Activated CD4-positive, alpha-beta T cell treated with anti-CD3 and anti-CD28 coated beads for 48 hours (primary cell): Measurements from ENCODE around the gene TMEM217.
"Not testable (repeated sequence)": the region's sequence is repeated elsewhere in the genome, so short reads cannot be mapped to it uniquely, and the experiment has no call there.

Experiments
- DNase-seq: peaks from one replicate; pipeline ENCODE4 v3.0.0-alpha.2; 2020

Gene TMEM217

DNA sequence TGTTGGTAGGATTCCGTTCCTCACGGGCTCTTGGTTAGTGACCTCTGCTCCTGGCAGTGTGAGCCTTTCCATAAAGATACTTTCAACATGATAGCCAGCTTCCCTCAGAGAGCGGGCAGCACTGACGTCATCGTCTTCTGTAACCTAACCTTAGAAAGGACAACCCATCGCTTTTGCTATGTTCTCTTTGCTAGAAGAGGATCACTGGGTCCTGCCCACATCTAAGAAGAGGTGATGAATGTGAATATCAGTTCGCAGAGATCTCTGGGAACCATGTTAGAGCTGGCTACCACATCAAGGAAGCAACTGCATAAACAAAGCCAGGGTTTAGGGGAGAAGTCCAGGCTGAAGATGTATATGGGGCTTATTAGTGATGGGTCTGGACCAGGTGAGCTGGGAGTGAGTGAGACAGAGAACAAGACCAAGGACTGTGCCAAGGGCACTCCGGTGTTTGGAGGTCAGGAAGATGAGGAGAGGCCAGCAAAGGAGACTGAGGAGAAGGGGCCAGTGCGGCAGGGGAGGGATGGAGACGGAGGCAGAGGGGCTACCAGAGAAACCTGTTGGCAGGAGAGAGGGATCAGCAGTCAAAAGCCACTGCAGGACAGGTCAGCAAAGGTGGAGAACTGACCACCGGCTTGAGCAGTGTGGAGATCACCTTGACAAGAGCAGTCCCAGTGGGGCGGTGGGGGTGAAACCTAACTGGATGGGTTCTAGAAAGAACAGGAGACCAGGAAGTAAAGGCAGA lies 48.3 kb downstream of the TMEM217 start:
- peak; percentile 62 for DNase-seq

DNA sequence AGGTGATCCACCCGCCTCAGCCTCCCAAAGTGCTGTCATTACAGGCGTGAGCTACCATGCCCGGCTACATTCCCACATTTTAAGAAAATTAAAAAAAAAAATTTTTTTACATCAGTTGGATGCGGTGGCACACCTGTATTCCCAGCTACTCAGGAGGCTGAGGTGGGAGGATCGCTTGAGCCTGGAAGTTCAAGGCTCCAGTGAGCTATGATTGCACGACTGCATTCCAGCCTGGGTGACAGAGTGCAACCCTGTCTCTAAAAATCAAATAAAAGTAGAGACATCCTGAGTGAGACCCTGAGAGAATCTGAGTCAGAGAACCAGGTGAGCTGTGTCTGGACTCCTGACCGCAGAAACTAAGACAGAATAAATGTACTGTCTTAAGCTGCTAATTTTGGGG lies 49.2 kb downstream of the TMEM217 start:
- no peak for DNase-seq

DNA sequence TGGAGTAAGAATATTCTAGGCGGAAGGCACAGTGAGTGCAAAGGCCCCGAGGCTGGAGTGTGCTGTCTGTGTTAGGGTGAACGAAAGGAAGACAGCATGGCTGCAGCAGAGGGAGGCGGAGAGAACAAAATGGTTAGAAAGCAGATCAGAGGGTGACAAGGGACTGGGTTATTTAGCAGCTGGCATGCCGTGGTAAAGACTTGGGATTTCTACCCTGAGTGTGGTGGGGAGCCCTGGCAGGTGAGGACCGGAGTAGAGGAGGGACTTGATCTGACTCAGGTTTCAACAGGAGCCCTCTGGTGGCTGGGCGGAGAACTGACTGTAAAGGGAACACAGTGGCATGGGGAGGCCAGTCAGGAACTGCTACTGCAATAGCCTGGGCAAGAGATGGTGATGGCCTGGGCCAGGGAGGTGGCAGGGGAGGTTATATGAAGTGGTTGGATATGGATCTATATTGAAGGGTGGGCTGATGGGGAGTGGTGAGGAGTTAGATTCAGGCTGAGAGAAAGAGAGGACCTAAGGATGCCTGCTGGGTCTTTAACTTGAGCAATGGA lies 50.0 kb downstream of the TMEM217 start:
- peak; percentile 95 for DNase-seq

GRCh38 chr6:37206622-37207021 lies 51.3 kb downstream of the TMEM217 start:
- no peak for DNase-seq

- no peak for DNase-seq
Observed at GRCh38 chr6:37205997-37206340, 52.0 kb downstream of the TMEM217 start.

DNA sequence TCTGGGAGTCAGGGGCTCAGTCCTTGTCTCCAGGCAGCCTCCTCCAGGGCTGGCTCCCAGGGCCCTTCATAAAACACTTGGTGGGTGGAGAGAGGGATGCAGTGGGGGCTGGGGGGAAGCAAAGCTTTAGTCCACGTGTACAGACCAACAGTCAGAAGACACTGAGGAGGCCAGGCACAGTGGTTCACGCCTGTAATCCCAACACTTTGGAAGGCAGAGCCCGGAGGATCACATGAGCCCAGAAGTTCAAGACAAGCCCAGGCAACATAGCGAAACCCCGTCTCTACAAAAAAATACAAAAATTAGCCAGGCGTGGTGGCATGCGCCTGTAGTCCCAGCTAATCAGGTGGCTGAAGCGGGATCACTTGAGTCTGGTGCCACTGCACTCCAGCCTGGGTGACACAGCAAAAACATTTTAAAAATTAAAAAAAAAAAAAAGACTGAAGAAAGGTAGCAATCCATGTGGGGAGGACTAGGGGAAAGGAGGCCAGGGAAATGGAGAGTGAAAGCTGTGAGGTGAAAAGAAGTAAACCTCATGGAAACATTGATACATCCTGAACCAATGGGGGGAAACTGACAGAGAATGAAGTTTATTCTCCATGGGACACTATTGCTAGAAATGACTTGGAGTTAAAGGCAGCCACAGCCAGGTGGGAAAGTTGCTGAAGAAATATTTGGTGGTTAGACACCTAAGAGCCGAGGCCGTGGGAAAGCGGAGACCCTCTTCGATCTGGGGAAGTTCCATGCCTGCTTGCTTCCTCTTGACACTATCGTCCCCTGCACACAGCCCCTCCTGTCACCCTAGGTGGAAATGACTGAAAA lies 52.6 kb downstream of the TMEM217 start:
- DNase-seq: peak; percentile 35

DNA sequence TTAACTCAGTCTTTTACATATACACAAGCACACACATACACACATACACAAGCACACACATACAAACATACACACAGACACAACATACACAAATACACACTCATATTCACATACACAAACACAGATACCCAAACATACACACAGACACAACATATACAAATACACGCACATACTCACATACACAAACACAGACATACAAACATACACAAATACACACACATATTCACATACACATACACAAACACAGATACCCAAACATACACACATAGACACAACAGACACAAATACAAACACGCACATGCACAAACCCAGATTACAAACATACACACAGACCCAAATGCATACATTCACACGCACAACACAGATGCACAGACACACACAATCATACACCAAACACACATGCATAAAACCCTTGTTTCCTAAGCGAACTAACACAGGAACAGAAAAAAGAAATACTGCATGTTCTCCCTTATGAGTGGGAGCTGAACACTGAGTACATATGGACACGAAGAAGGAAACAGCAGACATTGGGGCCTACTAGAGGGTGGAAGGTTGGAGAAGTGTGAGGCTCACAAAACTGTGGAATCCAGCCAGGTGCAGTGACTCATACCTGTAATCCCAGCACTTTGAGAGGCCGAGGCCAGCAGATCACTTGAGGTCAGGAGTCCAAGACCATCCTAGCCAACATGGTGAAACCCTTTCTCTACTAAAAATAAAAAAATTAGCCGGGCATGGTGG lies 53.8 kb downstream of the TMEM217 start:
- DNase-seq: no peak

DNA sequence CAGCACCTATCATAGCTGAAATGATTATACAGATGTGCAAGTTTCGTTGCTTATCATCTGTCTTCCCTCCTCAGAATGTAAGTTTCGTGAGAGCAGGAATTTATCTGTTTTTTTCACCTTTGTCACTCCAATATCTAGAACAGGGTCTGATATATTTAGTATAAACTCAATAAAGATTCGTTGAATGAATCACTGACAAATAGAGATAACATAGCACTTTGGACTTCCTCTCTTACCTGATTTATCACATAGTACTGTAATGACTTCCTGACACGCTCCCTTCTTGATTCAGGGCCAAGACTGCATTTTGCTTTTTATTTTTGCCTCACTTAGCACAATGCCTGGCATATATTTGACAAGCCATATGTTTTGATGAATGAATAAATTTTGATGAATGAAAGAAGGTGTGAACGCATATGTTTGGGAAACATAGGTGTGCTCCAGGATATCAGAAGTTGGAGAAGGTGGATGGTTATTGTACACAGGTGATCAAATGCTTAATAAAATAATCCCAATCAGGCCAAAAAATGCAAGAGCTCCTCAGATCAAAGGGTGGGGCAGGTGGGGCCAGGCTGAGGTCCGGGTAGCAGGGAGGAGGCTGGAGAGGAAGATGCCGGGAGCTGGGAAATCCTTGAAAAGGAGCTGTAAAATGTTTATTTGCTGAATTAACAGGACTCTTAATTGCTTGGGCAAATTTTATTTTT lies 55.0 kb downstream of the TMEM217 start:
- no peak for DNase-seq

DNA sequence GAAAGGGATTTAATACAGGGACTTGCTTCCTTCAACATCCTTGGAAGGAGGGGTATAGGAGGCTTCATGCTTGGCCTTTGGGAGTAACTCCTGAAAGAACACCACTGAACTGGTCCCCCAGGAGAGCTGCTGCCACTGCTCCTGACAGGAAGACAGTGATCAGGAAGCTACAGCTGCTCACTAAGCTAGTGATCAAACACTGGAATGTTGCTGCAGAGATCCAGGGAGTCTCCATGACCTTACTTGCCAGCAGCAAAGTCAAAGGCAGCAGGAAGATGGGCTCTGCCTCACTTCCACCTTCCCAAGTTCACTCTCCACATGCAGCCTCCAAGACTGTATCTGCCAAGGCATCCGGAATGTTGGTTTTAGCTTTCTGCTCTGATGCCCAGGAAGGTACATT lies 56.2 kb downstream of the TMEM217 start:
- no peak for DNase-seq

DNA sequence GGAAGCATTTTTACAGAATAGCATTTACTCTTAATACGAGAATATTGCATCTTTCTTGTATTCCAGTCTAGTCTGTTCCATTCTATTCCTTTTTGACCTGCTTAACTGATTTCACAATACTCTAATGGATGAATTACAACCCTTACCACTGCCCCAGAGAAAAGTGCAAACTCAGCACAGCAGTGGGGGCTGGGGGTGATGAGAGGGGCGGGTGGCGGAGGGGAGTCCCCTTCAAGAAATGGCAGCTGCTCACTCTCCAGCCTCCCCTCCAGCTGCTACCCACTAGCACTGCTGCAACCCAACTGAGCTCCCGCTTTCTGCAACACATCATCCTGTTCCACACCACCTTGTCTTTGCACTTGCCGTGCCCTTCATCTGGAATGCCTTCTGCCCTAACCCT lies 57.9 kb downstream of the TMEM217 start:
- no peak for DNase-seq

DNA sequence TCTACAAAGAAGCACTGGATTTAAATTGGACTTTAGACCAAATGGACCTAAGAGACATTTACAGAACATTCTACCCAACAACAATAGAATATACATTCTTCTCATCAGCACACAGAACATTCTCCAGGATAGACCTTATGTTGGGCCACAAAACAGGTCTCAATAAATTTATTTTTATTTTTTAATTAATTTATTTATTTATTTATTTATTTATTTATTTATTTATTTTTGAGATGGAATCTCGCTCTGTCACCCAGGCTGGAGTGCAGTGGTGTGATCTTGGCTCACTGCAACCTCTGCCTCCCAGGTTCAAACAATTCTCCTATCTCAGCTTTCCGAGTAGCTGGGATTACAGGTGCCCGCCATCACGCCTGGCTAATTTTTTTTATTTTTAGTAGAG lies 61.5 kb downstream of the TMEM217 start:
- not testable (repeated sequence) for DNase-seq

DNA sequence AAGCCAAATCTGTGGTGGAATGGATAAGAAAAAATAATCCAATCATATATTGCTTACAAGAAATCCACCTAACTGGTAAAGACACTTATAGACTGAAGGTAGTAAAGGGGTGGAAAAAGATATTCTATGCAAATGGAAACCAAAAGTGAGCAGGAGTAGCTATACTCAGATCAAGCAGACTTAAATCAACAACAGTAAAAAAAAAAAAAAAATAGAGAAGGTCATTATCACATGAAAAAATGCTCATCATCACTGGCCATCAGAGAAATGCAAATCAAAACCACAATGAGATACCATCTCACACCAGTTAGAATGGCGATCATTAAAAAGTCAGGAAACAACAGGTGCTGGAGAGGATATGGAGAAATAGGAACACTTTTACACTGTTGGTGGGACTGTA lies 63.1 kb downstream of the TMEM217 start:
- DNase-seq: not testable (repeated sequence)

DNA sequence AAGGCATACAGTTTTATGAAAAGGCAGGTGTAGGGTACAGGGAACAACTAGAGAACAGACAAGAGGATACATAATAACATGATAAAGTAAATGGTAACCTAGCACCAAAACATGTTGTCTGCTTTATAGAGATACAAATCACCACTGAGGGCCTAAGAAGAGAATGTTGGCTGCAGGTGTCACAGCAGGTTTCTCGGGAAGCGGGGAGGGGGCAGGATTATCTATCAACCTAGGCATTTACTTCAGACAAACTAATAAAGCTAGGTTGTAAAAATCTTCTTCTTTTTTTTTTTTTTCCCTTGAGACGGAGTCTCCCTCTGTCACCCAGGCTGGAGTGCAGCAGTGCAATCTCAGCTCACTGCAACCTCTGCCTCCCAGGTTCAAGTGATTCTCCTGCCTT lies 65.3 kb downstream of the TMEM217 start:
- no peak for DNase-seq

DNA sequence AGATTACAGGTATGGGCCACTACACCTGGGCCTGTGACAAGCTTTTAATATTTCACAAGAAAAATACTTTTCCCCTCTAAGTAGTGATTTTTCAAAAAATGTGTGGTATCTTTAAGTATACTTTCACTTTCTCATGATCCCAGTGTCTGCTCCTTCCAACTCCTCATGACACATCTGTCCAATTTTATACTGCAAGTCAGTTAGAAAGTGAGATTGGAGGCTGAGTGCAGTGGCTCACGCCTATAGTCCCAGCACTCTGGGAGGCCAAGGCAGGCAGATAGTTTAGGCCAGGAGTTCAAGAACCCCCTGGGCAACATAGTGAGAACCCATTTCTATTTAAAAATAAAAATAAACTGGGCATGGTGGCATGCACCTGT lies 67.8 kb downstream of the TMEM217 start:
- DNase-seq: peak; percentile 53

DNA sequence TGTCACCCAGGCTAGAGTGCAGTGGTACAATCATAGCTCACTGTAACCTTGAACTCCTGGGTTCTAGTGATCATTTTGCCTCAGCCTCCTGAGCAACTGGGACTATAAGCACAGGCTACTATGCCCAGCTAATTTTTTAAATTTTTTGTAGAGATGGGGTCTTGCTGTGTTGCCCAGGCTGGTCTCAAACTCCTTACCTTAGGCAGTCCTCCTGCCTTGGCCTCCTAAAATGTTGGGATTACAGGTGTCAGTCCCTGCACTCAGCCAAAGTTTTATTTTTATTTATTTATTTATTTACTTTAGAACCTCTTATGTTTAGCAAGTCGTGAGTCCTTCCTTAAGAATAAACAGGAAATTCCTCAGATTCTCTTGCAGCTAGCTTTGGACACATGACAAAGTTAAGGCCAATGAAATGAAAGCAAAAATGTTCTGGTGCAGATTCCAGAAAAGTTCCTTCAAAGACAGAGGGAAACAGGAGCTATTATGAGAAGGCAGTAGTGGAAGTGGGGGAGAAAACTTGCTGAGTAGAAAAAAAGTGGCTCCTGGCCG lies 68.9 kb downstream of the TMEM217 start:
- no peak for DNase-seq

- DNase-seq: peak; percentile 29
Observed at GRCh38 chr6:37187321-37188022, 70.5 kb downstream of the TMEM217 start.

- not testable (repeated sequence) for DNase-seq
Observed at GRCh38 chr6:37185949-37186720, 71.8 kb downstream of the TMEM217 start.

GRCh38 chr6:37182736-37183590 lies 75.0 kb downstream of the TMEM217 start:
- DNase-seq: peak; percentile 66

GRCh38 chr6:37180610-37181009 lies 77.3 kb downstream of the TMEM217 start:
- not testable (repeated sequence) for DNase-seq

- DNase-seq: no peak
Observed at GRCh38 chr6:37180075-37180474, 77.9 kb downstream of the TMEM217 start.
